ENCODE results near the gene HCFC1.
"Not testable (repeated sequence)": the region's sequence is repeated elsewhere in the genome, so short reads cannot be mapped to it uniquely, and the experiment has no call there.

Gene HCFC1

DNA sequence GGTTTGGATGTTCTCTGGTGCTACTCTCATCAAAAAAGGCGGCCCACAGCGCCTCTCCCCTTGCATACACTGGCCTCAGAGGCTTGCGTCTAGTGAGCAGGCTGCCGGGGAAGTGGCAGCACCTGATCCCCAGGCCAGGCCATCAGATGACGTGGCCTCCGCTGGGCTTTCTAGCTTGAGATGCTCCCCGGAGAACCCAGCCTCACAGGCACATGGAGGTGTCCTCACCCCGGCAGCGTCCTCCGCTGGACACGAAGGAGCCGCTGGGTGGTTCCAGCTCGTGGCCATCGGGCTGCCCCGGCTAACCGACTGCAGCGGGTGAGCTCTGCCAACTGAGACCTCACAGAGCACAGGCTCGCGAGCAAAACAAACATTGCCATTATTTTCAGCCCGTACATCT, 35.3 kb upstream of the HCFC1 start:
- no peak for DNase-seq

DNA sequence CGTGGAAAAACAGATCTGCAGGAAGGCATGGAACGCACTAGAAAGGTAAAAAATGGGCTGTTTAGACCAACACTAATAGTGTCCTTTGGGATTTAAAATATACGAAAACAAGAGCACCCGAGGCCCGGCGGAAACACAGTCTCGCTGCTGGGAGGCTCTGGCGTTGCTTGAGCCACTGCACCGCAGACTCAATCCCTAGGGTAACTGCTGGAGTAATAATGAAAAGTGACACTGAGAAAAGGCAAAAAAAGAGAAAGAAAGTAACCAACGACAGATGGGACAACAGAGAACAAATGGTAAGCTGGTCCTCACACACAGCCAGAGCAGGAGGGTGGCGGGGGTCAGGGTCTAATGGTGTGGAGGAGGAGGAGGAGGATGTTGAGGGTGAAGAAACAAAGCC, 32.7 kb upstream of the HCFC1 start:
- no peak for DNase-seq

DNA sequence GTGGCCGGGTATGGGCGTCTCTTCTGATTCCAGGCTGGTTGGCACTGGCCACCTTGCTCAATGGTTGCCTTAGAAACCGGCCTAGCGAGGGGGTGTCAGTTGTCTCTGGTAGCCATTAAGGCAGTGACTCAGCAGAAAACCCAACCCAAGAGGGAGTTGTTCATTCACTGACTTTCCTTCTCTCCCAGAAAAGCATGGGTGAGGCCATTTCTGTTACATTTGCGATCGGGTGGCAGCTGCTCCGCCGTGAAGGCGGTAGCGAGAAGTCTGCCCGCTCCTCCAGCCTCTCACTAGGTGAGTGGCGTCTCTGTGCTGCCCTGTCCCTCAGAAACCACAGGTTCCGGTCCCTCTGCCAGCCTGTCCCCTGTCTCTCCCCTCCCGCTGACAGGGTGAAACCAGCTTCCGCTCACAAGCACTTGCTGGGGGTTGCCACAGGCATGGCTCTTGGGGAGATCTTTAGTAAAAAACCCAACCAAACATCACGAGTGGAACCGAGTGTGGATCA, 30.6 kb upstream of the HCFC1 start:
- peak; percentile 75 for DNase-seq

DNA sequence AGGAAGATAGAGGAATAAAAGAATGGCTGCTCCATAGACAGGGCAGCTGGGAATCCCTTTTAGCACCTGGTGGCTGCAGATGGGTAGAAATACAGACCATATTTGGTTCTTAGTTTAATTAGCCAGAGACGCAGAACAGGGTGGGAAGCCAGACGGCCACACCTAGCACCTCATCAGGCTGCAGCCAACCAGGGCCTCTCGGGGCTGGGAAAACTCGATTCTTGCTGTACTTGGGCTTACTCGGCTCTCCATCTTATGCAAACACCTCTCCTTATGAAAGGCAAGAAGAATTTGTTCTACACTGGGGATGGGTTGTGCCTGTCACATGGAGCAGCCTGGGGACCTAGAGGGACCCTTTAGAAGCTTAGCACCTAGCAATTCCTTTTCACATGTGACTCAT, 28.4 kb upstream of the HCFC1 start:
- no peak for DNase-seq

DNA sequence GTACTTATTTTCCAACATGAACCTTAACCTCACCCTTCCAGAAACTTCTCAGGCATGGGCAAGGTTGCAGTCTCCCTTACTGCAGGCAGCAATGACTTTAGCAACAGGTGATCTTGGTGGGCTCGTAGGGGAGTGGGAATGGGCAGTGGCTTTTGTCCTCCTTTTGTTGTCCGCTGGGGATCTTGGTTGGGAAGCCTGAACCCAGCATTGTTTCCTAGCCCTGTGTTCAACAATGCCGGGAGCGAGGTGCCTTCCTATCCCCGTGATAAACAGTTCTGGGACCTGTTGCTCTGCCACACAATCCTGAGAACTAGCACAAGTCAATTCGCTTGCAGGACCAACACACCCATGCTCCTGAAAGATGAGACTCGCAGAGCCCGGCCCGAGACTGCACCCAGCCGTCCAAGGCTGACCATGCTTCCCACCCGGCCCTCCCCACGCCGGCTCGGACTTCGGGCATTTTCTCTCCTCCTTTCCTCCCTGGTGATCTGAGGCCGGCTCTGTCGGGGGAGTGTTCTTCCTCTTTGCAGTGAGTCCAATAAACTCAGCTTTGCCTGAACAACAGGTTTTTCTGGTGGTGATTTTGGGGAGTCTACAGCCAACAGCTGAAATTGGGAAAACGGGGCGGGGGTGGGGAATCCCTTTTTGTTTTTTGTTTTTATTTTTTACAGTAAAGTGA, 27.9 kb upstream of the HCFC1 start:
- no peak for DNase-seq

DNA sequence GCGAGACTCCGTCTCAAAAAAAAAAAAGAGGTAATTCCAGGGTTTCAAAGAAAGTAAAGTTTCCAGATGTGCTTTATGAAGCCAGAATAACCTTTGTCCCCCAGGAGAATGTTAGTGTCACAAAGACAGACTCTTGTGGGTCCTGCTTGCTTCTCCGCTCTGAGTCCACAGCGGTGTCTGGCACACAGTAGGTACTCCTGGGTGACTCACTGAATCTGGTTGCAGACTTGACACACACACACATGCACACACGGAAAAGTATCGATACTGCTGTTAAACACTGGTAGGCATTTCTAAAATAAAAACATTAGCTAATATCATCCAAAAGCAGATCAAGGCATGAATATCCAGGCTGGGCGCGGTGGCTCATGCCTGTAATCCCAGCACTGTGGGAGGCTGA, 23.9 kb upstream of the HCFC1 start:
- DNase-seq: no peak

DNA sequence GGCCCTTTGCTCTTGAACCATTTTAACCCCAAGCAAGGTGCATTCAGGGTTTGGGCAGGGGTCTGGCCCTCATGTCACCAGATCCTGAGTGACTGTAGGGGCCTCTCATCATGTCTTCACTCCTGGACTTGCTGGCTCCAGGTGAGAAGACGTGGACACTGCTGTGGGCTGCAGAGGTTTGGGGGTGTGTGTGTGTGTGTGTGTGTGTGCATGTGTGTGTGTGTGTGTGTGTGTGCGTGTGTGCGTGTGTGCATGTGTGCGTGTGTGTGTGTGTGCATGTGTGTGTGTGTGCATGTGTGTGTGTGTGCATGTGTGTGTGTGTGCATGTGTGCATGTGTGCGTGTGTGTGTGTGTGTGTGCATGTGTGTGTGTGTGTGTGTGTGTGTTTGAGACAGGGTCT, 22.8 kb upstream of the HCFC1 start:
- DNase-seq: not testable (repeated sequence)

DNA sequence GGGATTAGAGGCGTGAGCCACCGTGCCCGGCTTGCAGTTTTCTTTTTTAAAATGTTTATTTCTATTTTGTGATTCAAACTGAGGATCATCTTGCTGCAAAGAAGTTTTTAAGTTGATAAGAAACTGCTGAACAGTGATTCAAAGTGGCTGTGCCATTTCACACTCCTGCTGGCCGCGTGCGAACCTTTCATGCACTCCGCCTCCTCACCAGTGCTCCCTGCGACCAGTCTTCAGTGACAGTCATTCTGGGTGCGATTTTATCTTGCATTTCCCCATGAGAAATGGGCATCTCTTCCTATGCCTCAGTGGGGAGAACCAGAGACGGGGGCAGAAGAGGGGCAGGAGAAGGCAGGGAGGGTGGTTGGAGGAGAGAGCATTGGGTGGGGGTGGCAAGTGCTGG, 22.4 kb upstream of the HCFC1 start:
- DNase-seq: no peak

DNA sequence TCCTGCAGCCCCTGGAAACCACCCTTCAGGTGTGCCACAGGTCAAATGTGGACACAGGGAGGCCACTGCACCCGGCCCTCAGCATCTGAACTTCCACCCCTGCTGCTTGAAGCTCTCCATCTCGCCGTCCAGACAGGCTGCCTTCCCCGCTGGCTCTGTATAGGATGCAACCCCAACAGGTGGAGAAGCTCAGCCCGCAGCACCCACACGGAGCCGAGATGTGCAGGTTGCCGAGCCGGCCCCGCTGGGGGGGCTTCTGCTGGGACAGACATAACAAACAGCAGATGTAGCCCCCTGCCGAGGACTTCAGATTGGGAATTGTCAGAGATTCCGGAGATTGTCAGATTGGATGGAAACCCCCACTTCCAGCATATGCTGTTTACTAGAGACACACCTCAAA, 21.5 kb upstream of the HCFC1 start:
- DNase-seq: no peak

DNA sequence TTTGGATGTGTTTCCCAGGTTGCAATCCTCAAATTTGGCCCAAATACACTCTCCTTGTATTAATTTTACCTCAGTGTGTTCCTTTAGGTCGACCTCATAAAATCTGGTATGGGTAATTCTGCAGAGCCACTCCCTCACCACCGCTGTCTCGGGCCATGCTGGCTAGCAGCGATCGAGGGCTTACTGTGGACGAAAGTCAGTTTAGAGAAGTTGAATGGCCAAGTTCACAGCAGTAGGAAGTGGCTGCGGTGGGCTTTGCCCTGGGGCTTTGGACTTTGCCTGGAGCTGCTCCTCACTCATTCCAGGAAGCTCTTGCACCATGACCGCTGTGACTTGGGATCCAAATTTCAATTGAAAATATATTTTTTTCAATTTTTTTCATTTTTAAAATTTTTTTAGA, 20.6 kb upstream of the HCFC1 start:
- no peak for DNase-seq

DNA sequence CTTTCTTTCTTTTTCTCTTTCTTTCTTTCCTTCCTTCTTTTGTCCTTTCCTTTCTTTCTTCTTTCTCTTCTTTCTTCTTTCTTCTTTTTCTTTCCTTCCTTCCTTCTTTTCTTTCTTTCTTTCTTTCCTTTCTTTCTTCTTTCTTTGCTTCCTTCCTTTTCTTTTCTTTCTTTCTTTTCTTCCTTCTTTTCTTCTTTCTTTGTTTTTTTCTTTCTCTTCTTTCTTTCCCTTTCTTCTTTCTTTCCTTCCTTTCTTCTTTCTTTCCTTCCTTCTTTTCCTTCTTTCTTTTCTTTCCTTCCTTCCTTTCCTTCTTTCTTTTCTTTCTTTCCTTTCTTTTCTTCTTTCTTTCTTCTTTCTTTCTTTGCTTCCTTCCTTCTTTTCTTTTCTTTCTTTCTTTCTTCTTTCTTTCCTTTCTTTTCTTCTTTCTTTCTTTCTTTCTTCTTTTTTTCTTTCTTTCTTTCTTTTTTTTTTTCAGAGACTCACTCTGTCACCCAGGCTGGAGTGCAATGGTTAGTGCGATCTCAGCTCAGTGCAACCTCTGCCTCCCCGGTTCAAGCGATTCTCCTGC, 19.5 kb upstream of the HCFC1 start:
- DNase-seq: no peak

DNA sequence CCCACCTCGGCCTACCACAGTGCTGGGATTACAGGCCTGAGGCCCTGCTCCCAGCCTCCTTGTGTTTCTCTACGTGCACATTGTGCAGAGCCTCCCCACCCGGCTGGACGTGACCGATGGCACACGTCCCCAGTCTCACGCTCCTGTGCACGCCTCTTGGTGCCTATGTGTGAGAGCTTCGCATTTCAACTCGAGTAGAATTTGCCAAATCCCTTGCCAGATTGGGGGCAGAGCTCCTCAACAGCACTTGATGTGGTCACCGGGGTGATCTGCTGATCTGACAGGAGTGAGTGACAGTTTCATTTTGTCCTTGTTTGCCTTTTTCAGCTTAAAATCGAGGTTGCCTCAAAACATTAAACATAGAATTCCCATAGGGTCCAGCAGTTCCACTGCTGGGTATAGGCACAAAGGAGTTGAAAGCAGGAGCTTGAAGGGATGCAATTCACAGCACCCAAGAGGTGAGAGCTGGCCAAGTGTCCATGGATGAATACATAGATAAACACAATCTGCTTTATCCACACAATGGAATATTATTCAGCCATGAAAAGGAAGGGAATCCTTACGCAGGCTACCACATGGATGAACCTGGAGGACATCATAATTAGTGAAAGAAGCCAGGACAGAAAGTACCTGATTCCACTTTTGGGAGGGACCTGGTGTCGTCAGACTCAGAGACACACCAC, 18.5 kb upstream of the HCFC1 start:
- no peak for DNase-seq

DNA sequence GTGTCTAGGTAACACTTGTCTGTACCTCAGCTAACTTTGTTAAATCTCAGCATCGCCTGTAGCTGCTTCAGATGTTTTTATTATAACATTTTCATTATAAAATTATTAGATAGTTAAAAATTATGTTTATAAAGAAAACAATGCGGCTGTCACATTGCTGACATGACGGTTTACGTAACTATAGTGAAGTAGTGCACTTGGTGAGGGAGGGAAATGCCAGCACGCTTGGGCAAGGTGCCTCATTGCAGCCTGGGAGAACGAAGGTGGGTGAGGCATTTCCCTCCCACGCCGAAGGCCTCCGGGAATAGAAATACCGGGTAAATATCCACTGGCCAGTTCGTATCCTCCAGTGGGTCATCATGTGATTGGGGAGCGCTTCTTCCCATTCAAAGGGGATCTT, 16.9 kb upstream of the HCFC1 start:
- no peak for DNase-seq

DNA sequence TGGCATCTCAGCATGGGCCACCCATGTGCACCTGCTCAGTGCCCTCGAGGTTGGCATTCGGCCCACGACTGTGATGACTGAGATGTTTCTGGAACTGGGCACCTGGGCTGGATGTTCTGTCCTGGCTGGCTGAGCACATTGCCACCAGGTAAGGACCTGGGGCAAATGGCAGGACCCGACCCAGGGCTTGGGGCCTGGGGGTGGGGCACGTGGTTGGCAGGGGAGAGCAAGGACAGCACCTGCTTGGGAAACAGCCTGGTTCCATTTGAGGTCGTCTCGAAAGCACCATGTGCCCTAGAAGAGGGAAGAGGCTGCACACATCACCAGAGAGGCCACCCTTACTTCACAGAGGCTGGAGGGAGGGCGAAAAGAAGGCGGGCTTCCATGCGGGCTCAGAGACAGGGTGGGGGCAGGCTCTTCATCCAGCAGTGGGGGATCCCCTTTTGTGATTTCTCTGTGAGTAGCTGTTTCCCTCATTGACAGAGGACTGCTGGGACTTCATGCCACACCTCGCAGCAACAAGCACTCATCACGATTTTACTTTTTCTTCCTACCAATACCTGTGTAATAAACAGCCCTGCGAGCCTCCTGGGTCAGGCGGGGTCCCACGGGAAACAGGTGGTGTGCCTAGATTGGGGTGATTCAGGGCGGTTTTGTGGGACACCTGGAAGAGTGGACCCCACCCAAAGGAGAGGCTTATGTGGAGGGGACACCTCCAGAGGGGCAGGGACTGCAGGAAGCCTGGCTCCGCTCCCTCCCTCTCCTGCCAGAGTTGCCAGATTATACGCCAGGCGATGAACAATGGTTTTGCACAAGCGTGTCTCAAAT, 12.9 kb upstream of the HCFC1 start:
- no peak for DNase-seq

DNA sequence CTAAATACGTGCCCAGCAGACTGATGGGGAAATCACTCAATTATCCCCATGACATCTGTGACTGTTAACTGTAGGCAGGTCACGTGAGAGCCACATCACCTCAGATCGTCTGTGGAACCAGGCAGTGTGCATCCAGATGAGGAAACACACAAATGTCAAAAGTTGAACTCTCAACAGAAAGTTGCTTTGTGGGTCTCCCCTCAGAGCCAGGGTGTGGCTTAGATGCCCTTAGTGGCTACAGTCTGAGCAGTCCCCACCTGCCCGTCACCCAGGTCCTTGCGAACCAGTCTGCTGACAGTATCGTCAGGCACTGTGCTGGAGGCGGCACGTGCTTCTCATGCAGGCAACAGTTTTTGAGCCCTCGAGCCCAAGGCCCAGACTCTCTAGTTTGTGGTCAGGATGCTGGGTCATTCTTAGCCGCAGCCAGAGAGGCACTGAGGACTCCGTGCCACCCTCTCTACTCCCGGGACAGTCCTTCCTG, 11.7 kb upstream of the HCFC1 start:
- no peak for DNase-seq

DNA sequence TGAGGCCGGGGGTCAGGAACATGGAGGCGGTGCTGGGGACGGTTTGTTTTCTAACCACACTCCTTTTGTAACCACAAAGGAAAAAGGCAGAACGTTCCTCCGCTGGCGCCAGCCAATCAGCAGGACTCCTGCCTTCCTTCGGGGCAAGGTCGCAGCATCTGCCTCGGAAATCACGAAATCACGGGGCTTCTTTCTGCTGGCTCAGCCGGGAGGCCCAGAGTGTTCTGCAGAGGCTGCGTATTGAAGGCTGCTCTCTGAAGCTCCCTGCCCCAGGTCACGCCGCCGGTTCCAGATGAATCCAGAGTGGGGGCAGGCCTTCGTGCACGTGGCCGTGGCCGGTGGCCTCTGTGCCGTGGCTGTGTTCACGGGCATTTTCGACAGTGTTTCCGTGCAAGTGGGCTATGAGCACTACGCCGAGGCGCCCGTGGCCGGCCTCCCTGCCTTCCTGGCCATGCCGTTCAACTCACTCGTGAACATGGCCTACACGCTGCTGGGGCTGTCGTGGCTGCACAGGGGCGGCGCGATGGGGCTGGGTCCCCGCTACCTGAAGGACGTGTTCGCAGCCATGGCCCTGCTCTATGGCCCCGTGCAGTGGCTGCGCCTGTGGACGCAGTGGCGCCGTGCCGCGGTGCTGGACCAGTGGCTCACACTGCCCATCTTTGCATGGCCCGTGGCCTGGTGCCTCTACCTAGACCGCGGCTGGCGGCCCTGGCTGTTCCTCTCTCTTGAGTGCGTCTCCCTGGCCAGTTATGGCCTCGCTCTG, 10.3 kb upstream of the HCFC1 start:
- DNase-seq: no peak

DNA sequence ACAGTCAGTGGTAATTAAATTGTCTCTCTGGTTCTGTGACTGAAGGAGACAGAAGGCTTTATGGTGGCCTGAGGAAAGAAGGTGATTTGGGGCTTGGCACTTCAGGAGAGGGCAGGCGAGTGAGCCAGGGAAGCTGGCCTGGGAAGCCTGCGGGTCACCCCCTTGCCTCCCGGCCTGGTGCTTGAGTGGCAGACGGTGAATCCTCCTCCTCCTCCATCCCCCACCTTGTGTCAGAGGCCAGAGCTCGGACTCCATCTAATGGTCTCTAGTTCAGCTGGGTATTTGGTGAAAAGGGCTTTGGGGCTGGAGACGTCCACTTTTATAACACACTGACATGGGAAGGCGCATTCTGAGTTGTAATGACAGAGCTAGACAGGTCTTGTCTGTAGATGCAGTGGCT, 9.6 kb upstream of the HCFC1 start:
- no peak for DNase-seq

DNA sequence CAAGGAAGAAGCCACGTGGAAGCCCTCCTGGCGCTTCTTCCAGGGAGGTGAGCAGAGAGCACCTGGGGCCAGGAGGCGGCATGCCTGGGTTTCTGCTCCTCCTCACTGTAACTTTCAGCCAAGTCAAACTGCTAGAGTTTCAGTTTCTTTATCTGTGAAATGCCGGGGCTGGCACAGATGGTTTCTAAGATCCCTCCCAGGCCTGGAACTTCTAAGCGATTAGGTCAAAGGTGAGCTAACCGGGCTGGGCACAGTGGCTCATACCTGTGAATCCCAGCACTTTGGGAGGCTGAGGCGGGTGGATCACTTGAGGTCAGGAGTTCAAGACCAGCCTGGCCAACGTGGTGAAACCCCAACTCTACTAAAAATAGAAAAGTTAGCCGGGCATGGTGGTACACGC, 8.8 kb upstream of the HCFC1 start:
- DNase-seq: not testable (repeated sequence)

DNA sequence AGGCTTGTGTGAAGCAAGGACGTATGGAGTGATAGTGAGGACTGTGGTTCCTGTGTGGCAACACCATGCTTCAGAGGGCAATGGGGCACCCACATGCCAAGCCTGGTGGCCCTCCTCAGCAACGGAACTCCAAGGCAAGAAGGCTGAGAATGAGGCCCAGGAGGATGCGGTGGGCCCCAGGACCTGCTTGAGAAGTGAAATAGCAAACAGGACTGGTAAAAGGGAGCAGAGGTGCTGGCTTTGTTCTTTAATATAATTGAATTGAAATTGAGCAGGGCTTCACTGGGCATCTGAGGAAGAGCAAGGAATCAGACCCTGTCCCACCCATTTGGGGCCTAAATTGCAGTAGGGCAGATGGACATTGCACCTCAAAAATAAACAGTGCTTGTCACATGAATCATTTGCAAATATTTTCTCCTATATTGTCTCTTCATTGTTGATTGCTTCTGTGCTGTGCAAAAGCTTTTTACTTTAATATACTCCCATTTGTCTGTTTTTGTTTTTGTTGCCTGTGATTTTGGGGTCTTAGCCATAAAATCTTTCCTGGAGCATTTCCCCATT, 3.2 kb upstream of the HCFC1 start:
- DNase-seq: no peak

DNA sequence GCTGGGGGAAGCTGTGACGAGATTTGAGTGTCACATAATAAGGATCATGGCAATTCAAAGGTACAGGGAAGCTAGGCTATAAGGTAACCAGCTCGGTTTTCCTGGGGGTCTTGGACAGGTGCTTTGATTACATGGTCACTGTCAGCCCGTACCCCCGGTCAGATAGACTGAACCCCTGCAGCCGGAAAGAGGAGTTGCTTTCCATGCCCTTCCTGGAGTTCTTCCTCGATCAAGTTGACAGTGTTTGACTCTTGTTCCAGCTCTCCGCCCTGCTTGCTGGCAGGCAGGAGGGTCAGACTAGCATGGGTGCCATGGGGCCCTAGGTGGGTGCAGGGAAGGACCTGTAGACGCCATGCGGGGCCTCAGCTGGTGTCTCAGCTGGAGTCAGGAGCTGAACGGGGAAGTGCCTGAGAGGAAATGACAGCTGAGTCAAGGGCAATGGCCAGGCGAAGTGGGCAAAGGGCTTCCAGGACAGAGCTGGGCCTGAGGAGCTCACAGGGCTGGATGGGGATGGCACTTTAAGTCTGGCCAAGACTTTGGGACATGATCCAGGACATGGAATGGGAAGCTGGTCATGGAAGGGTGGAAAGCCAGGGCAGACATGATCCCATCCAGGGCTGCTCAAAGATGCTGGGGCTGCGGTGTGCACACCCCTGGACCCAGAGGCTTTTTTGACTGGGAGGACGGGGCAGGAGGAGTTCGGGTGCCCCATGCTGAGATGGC, 2.5 kb upstream of the HCFC1 start:
- DNase-seq: no peak

Measured in NCI-H1092 (cell line).